Small intestine (tissue), 7 donors: ENCODE results near the gene SPOUT1. TPM values are rescaled to one million over a fixed set of nuclear protein-coding genes. Genes with fewer than 3 reads are reported as not detected.
"Not testable (repeated sequence)": the region's sequence is repeated elsewhere in the genome, so short reads cannot be mapped to it uniquely, and the experiment has no call there.

ENCODE experiments used
- DNase-seq, 2 donors: peaks; one replicate each; pipeline versions ENCODE4 v3.0.0 to v3.0.0-alpha.2; 2013
- FAIRE-seq: peaks from 2 replicates; lab custom pipeline; 2012; peaks lifted over from hg19 to GRCh38; lab: Jason Lieb, UNC
- H3K27ac ChIP-seq, 3 donors: one replicate each; pipeline ENCODE4 v1.5.1; 2013; ENCODE audit warnings: low read length in 2 of 3, mild to moderate bottlenecking in 2 of 3, control low read depth in 1 of 3, inconsistent platforms in 1 of 3, low read depth in 1 of 3, moderate library complexity in 1 of 3
- H3K27me3 ChIP-seq, 3 donors: one replicate each; pipeline ENCODE4 v1.6.1; 2013; ENCODE audit warnings: low read length in 3 of 3, inconsistent platforms in 1 of 3; ENCODE audit not compliant: control insufficient read depth in 3 of 3, insufficient read depth in 3 of 3
- H3K36me3 ChIP-seq, 3 donors: one replicate each; pipeline ENCODE4 v1.6.1; 2013; ENCODE audit warnings: low read length in 3 of 3, inconsistent platforms in 1 of 3, low read depth in 1 of 3, mild to moderate bottlenecking in 1 of 3, moderate library complexity in 1 of 3; ENCODE audit not compliant: control insufficient read depth in 3 of 3, insufficient read depth in 2 of 3
- H3K4me1 ChIP-seq, 3 donors: one replicate each; pipeline ENCODE4 v1.6.1; 2013; ENCODE audit warnings: low read length in 2 of 3, inconsistent platforms in 1 of 3, low read depth in 1 of 3, mild to moderate bottlenecking in 1 of 3, moderate library complexity in 1 of 3; ENCODE audit not compliant: control insufficient read depth in 3 of 3, insufficient read depth in 2 of 3
- H3K4me3 ChIP-seq, 3 donors: one replicate each; pipeline ENCODE4 v1.5.1; 2013; ENCODE audit warnings: low read length in 3 of 3, control low read depth in 1 of 3, inconsistent platforms in 1 of 3, low read depth in 1 of 3, mild to moderate bottlenecking in 1 of 3, moderate library complexity in 1 of 3
- H3K9me3 ChIP-seq, 2 donors: one replicate each; pipeline ENCODE4 v1.6.1; 2013; ENCODE audit warnings: low read depth in 1 of 2, low read length in 1 of 2; ENCODE audit not compliant: control insufficient read depth in 2 of 2, insufficient read depth in 1 of 2
- WGBS, 3 donors: extraction: QIAGEN DNeasy Blood & Tissue Kit; methylation state at CpG; one replicate each; pipeline ENCODE4 v1.1.7; 2013; 5-methylcytosine and 5-hydroxymethylcytosine counted together
- polyA plus RNA-seq, 4 donors: library from polyadenylated mRNA; stranded (reverse) in 3 of 4; unstranded in 1 of 4; fragments of 200-250 nt in 3 of 4; fragments of 120-200 nt in 1 of 4; gene quantifications; one replicate each; pipeline versions ENCODE4 v1.2.1 to v1.2.3, GENCODE V29; 2013
- donor health status: healthy with polysubstance abuse.
- donor health status: control.
- donor health status: control.
- donor health status: Bipolar disorder and iron deficiency.
- donor health status: healthy.

The SPOUT1 gene
- polyA plus RNA-seq, 4 donors = 21.0 to 36.7 (median 24.0) TPM

DNA sequence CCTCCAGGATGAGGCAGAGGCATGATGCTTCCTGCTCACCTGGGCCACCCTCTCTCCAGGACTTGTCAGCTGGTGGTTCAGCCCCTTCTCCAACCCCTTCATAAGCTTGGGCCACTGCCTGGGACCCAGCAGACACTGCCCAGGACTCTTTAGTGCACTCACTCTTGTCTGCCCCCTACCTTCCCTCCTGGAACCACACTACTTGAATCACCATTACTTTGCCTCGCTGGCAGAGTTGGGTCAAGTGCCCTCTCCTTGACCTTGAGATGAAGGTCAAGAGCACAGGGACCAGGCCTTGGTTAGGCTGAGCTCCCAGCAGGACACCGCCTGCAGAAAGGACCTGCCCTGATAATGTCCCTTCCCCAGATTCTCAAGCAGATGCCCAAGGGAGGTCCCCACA lies 19.8 kb downstream of the SPOUT1 start:
- Histone ChIP-seq H3K4me3 (no peak overlapping the region), H3K27me3 (no peaks in the 10 kb centered on the region), H3K9me3 (no peaks in the 10 kb centered on the region), H3K4me1 (no peaks in the 10 kb centered on the region), H3K36me3 (peaks cover 7 to 50% (median 12%) of the 10 kb centered on the region in 3 donors), H3K27ac (no peak overlapping the region)
- WGBS, 3 donors = 64 to 75% (median 64%) methylated on average over 2 of the region's 2 CpGs
- FAIRE-seq (no peak), DNase-seq (no peak)

DNA sequence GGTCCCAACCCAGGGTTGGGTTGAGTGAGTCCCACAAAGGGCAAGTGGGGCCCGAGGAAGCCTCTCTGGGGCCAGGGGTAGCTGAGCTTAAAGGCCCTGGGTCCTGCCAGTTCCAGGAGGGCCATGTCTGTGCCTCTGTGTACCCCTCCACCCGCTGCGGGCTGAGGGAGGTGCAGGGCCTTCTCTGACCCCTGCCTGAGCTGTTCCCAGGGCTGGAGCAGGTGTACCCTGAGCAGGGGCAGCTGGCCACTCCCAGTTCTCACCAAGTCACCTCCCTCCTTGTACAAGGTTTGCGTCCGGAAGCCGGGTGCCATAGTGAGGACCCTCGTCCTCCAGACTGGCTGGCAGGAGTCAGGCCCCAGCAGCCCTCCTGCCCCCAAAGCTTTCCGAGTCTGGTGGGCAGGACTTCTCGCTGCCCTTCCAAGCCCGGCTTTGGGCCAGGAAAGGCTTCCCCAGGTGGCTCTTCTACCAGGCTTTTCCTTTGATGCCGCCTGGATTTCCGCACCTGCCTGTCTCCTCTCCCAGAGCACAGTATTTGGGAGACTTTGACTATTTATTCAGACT lies 20.5 kb downstream of the SPOUT1 start:
- H3K4me3 ChIP-seq = no peak overlapping the region
- FAIRE-seq (no peak), DNase-seq (no peak)
- H3K9me3 ChIP-seq = no peaks in the 10 kb centered on the region
- no peak overlapping the region for H3K27ac ChIP-seq
- H3K4me1 ChIP-seq = no peaks in the 10 kb centered on the region
- H3K27me3 ChIP-seq = no peaks in the 10 kb centered on the region
- peaks cover 7 to 54% (median 12%) of the 10 kb centered on the region in 3 donors for H3K36me3 ChIP-seq
- 94 to 96% (median 95%) methylated on average over 12 of the region's 12 CpGs for WGBS, 3 donors

- FAIRE-seq = no peak
- peaks cover 9 to 60% (median 17%) of the 10 kb centered on the region in 3 donors for H3K36me3 ChIP-seq
Observed at GRCh38 chr9:128808543-128808942, 21.1 kb downstream of the SPOUT1 start.

DNA sequence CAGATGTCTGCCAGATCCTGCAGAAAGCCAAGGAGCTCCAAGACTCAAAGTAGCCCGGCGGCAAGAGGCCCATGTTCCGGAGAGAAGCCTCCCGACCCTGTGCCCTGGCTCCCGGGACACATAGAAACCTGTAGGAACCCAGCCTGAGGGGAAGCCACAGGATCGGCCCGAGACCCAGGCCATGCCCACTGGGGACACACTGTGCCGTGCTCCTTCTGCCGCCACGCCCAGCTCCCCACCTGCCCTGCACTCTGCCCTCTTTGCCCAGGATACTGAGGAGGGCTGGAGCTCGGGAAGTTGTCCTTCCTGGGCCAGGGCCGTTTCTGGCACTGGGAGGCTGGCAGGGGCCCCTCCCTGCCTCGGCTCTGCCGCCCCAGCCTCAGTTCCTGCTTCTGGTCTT lies 21.8 kb downstream of the SPOUT1 start:
- WGBS, 3 donors = 54 to 75% (median 62%) methylated on average over 11 to 14 of the region's 14 CpGs

More at GRCh38 chr9:128808543-128808942, 21.1 kb downstream of the SPOUT1 start:
- Histone ChIP-seq H3K4me1 (no peaks in the 10 kb centered on the region), H3K4me3 (no peak overlapping the region), H3K27me3 (no peaks in the 10 kb centered on the region), H3K27ac (no peak overlapping the region), H3K9me3 (no peaks in the 10 kb centered on the region)
- WGBS, 3 donors = 85 to 91% (median 86%) methylated on average over 3 of the region's 3 CpGs
- DNase-seq = no peak

DNA sequence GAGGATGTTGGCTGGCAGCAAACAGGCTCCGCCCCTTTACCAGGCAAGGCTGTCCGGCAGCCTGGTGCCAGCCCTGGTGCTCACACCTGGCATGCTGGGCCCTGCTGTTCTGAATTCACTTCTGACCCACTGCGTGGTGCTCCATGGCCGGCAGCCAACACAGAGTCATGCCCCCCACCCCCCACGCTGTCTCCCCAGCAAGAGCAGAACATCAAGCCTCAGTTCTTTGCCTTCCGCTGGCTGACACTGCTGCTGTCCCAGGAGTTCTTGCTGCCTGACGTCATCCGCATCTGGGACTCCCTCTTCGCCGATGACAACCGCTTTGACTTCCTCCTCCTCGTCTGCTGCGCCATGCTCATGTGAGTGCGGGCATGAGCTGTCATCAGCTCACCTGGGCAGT lies 23.9 kb downstream of the SPOUT1 start:
- DNase-seq (no peak), FAIRE-seq (no peak)
- no peaks in the 10 kb centered on the region for H3K9me3 ChIP-seq
- no peaks in the 10 kb centered on the region for H3K27me3 ChIP-seq
- H3K4me1 ChIP-seq = no peaks in the 10 kb centered on the region
- H3K4me3 ChIP-seq = no peak overlapping the region
- H3K36me3 ChIP-seq = peaks cover 9 to 77% (median 19%) of the 10 kb centered on the region in 3 donors
- no peak overlapping the region for H3K27ac ChIP-seq
- WGBS, 3 donors = 91 to 93% (median 92%) methylated on average over 14 of the region's 14 CpGs

More for the DNA sequence above, 21.8 kb downstream of the SPOUT1 start:
- no peaks in the 10 kb centered on the region for H3K9me3 ChIP-seq
- FAIRE-seq (no peak), DNase-seq (peak in 1 of 2 donors; percentile 31)
- H3K27me3 ChIP-seq = no peaks in the 10 kb centered on the region
- no peak overlapping the region for H3K27ac ChIP-seq
- H3K4me1 ChIP-seq = no peaks in the 10 kb centered on the region
- peaks cover 9 to 67% (median 19%) of the 10 kb centered on the region in 3 donors for H3K36me3 ChIP-seq
- no peak overlapping the region for H3K4me3 ChIP-seq

- H3K4me3 ChIP-seq = no peak overlapping the region
- no peak overlapping the region for H3K27ac ChIP-seq
- no peaks in the 10 kb centered on the region for H3K9me3 ChIP-seq
- FAIRE-seq = no peak
- H3K4me1 ChIP-seq = no peaks in the 10 kb centered on the region
- peaks cover 14 to 81% (median 26%) of the 10 kb centered on the region in 3 donors for H3K36me3 ChIP-seq
- no peaks in the 10 kb centered on the region for H3K27me3 ChIP-seq
- DNase-seq = no peak
- WGBS, 3 donors = 93 to 94% (median 94%) methylated on average over 4 of the region's 4 CpGs
Observed at GRCh38 chr9:128802482-128802881, 27.1 kb downstream of the SPOUT1 start.

DNA sequence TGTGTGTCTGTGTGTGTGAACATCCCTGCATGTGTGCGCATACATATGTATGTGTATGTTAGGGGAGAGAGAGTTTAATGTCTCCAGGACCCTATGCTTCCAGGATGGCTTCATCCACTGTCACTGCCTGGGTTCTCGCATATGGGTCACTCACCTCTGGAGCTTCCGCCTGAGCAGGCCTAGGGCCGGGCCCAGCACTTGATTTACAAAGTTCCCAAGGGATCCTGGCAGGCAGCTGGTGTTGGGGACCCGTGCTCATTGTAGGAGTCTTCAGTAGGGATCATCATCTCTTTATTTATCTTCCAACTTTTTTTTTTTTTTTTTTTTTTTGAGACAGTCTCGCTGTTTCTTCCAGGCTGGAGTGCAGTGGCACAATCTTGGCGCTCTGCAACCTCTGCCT lies 29.5 kb downstream of the SPOUT1 start:
- H3K4me1 ChIP-seq = no peaks in the 10 kb centered on the region
- FAIRE-seq (no peak), DNase-seq (no peak)
- no peak overlapping the region for H3K4me3 ChIP-seq
- H3K27ac ChIP-seq = no peak overlapping the region
- no peaks in the 10 kb centered on the region for H3K9me3 ChIP-seq
- peaks cover 7 to 77% (median 21%) of the 10 kb centered on the region in 3 donors for H3K36me3 ChIP-seq
- H3K27me3 ChIP-seq = no peaks in the 10 kb centered on the region
- 95 to 99% (median 98%) methylated on average over 7 of the region's 7 CpGs for WGBS, 3 donors

- Histone ChIP-seq H3K4me1 (peaks cover 0 to 3% (median 0%) of the 10 kb centered on the region in 3 donors), H3K27ac (no peak overlapping the region), H3K4me3 (no peak overlapping the region), H3K27me3 (no peaks in the 10 kb centered on the region), H3K36me3 (peaks cover 9 to 78% (median 17%) of the 10 kb centered on the region in 3 donors), H3K9me3 (no peaks in the 10 kb centered on the region)
- 68 to 88% (median 71%) methylated on average over 8 of the region's 8 CpGs for WGBS, 3 donors
- FAIRE-seq = no peak
- DNase-seq = peak in 1 of 2 donors; percentile 53
Observed at GRCh38 chr9:128798896-128799295, 30.7 kb downstream of the SPOUT1 start.

DNA sequence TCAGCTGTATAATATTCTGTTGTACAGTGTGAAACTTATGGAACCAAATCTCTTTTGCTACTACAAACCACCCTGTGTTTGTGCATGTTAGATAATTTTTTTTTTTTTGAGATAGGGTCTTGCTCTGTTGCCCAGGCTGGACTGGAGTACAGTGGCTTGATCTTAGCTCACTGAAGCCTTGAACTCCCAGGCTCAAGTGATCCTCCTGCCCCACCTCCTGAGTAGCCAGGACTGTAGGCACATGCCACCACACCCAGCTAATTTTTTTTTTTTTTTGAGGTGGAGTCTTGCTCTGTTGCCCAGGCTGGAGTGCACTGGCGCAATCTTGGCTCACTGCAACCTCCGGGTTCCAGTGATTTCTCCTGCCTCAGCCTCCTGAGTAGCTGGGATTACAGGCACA lies 34.6 kb downstream of the SPOUT1 start:
- not testable (repeated sequence) for H3K27ac ChIP-seq, H3K27me3 ChIP-seq, H3K4me1 ChIP-seq, H3K9me3 ChIP-seq, H3K4me3 ChIP-seq, FAIRE-seq
- 35 to 48% (median 36%) methylated on average over 2 of the region's 2 CpGs for WGBS, 3 donors
- peak in 1 of 2 donors; percentile 52 for DNase-seq
- H3K36me3 ChIP-seq = peaks cover 7 to 90% (median 30%) of the 10 kb centered on the region in 3 donors
